IPS-18c (cell line): ENCODE results near the gene COPB2.

ENCODE experiments used
- H3K4me3 ChIP-seq: 2 replicates; pipeline ENCODE4 v1.7.0; 2013; ENCODE audit warnings: low read depth, mild to moderate bottlenecking, low read length, moderate library complexity; ENCODE audit not compliant: insufficient read depth
- H3K9me3 ChIP-seq: one replicate; pipeline ENCODE4 v1.6.1; 2013; ENCODE audit warnings: mild to moderate bottlenecking, low read length, moderate library complexity; ENCODE audit not compliant: control insufficient read depth, insufficient read depth

The COPB2 gene

DNA sequence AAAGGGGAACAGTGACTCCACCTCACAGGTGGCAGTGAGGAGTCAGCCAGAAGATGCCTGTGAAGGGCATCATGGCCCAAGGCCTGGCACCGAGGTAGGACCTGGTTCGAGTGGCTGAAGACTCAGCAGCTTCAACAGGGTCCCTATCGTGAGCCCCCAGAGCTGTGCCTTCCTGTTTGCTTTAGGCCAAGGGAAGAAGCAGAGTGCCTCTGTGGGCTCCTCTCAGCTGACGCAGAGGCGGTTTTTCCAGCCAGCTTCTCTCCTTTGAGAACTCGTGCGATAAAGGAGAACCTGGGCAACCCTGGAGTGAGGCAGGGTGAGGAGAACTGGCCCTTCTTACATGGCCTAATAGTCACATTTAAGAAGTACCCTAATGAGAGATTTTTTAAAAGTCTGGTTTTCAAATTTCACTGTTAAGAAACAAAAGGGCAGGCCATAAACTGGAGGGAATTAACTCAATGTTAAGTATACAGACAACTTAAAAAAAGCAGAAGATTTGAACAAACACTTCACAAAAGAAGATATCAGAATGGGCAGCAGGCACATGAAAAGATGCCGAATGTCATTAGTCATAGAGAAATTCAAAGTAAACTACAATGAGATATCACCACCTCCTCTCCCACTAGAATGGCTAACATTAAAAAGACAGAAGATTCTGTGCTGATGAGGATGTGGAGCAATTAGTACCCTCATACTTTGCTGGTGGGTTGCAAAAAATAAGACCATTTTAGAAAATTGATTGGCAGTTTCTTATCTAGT is 68.7 kb downstream of the COPB2 start:
- Histone ChIP-seq H3K9me3 (no peaks in the 10 kb centered on the region), H3K4me3 (no peak overlapping the region)

DNA sequence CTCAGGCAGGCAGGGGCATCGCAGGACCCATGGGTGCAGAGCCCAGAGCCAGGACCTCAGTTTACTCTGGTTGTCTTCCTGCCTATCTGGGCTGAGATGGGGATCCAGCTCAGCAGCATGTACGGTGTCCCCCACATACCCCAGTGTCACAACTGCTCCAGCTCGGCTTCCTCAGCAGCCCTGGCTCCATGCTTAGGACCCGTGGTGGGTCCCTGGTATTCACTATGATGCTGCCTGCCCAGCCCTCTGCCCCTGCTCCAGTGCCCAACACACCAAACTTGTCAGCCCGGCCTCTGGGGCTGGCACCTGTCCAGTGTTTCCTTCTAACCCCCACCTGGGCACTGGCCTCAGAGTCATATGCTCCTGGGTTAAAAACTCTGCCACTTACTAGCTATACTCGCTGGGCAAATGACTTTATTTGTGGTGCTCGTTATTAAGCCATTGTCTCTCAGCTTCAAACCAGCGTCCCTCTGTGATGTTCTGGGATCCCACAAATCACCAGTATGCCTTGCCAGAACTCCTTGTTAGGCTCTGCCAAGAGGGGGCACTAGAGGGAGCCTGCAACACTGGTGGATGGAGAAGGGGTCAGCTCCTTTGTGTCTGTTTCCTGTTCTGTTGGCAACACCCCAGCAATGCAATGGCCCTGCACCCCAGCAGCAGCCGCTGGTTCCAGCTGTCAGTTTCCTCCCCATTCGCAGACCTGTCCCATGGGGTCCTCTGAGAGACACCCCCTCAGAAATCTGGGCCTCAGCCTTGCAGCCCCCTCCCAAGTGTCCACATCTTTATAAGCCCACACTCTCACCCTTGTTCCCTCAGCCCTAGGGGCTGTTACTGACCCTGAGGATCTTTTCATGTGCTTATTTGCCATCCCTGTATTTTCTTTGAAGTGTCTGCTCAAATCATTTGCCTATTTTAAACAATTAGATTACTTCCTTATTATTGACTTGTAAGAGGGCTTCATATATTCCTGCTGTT is 69.7 kb downstream of the COPB2 start:
- no peak overlapping the region for H3K4me3 ChIP-seq
- no peaks in the 10 kb centered on the region for H3K9me3 ChIP-seq

DNA sequence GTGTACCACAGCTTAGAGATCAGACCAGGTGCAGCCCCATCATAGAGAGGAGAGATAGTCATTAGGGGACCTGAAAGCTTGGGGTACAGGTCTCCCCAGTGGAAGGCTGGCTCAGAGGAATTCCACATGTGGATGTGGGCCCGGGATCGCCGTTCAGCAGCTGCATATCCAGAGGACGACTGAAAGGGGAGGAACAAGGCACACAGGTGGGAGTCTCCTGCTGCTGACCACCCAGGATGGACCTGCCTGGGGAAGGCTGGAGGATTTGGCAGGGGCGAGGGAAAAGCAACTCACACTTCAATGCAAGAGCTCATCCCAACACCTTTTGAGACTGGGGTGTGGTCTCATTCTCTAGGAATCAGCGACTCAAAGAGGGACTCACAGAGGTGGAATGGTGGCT is 70.6 kb downstream of the COPB2 start:
- Histone ChIP-seq H3K4me3 (no peak overlapping the region), H3K9me3 (no peaks in the 10 kb centered on the region)

DNA sequence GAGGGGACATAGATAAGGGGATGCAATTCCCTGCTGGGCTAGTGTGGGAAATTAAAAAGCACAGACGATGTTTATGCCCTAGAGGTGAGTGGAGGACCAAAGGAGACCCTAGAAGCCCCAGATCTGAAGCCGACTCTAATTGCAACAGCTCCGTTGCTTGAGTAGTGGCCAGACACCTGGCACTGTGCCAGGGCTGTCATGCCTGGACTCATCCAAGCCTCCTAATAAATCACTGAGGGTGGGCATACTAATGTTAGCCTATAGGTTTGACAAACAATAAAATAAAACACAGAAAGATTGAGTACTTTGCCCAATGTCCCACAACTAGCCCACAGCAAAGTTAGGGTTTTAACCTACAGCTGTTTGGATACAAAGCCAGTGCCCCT is 71.0 kb downstream of the COPB2 start:
- no peaks in the 10 kb centered on the region for H3K9me3 ChIP-seq

DNA sequence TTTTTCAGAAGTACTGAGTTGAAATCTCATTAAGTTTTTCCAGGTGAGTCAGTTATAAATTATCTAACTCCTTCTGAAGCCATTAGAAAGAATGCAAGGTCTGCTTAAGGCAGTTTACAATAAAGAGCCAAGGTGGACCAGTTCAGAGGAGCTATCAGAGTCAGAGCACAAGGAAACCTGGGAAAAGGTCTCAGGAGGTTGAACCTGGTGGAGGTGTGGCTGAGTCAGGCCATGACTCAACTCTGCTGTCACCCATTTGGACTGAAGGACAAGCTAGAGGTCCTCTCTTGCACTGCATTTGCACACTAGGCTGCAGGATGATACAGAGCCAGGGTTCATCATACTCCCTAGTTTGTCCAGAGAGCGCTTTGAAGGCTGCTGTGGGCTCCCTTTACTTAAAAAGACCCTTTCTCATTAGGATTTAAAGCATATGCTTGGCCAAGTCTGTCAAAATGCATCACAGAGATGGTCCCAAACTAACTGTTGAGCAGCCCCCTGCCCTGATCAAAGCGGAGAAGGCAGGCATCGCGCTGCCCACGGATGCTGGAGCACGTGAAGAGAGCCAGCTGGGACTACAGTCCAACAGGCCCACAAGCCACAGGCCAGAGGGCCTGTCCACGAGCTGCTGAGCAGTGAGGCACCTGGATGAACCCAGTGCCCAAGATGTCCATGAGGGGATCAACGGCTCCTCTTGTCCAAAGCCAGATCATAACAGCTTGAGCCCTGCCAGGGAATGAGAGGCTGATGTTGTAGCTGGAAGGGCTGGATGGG is 71.6 kb downstream of the COPB2 start:
- no peaks in the 10 kb centered on the region for H3K9me3 ChIP-seq
- H3K4me3 ChIP-seq, result no peak overlapping the region

More for the DNA sequence above, 71.0 kb downstream of the COPB2 start:
- no peak overlapping the region for H3K4me3 ChIP-seq

DNA sequence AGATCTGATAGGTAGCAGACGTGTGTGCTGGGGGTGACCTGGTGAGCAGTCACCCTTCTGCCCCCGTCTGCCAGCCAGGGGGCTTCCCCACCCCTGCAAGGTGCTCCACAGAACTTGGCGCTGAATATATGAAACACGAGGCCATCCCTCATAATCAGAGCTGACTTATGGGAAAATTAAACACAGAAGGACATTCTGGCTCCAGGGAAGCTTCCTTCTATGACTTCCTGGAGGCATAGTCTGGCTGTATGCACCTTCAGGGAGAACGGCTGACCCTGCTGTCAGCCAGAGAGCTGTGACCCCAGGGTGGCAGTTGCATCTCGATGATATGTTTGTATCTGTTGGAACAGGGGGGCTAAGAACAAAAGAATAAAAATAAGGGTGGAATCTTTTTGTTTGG is 72.2 kb downstream of the COPB2 start:
- H3K4me3 ChIP-seq, result no peak overlapping the region
- H3K9me3 ChIP-seq, result no peaks in the 10 kb centered on the region

DNA sequence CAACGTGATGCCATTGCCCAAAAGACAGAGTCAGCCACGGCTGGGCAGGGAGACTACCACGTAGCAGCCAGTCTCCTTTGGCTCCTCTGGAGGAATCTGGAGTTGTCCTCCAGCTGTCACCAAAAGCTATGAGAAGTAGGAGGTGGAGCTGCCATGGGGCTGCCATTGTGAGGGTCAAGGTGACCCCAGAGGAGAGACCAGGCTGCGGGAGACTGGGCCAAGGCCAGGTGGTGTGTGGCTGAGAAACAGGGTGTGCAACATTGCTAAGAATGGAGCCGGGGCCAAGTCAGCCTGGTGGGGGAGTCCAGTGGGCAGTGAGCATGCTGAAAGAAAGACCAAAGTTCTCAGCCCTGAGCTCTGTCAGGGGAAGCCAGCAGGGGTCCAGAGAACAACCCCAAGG is 75.5 kb downstream of the COPB2 start:
- Histone ChIP-seq H3K9me3 (no peaks in the 10 kb centered on the region), H3K4me3 (no peak overlapping the region)

DNA sequence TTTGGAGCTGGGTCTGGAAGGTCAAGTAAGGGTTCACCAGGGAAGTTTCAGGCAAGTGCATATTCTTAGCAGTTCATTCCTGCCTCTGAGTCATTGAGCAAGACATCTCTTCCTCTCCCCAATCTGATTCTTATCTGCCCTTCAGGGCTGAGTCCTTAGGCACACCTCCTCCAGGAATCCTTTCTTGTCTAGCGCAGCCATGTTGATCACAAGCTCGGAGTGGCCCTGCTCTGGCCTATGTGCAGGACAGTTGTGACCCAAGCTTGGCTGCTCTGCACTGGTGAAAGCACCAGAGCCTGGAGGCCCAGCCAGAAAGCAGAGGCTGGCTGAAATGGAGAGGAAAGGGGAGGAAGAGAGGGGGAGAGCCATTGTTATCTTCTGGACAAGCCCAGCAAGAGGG is 76.5 kb downstream of the COPB2 start:
- Histone ChIP-seq H3K9me3 (no peaks in the 10 kb centered on the region), H3K4me3 (no peak overlapping the region)

DNA sequence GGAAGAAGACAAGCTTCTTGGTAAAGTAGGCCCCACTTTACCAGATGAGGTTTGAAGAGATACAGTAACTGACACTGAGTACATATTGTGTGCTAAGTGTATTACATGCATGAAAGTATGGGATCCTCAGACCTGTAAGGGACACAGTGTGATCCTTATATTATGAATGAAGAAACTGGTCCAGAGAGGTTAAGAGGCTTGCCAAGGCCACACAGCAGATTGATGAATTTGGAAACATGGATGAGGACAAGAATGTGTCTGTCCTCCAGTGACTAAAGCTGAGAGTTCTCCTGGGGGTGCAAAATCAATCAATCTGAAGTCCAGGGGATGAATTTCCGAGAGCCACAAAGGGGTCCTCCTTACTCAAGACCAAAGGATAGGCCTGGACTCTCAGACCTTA is 77.0 kb downstream of the COPB2 start:
- H3K4me3 ChIP-seq, result no peak overlapping the region

DNA sequence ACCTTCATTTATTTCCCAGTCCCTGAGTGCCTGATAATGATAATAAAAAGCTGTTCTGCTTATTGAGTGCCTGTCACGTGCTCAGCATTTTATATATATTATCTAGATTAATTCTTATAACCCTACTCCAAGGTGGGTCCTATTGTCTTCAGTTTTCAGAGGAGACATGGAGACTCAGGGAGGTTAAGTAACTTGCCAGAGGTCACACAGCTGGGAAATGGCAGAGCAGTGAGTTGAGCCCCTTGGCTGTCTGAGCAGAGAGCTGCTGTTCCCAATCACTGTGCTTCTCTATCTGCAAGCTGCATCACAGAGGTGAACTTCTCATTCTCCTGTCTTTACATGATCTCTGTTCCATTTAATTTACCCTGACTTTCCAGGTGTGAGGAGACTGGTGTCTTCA is 77.9 kb downstream of the COPB2 start:
- Histone ChIP-seq H3K9me3 (no peaks in the 10 kb centered on the region), H3K4me3 (no peak overlapping the region)

More for the DNA sequence above, 77.0 kb downstream of the COPB2 start:
- no peaks in the 10 kb centered on the region for H3K9me3 ChIP-seq

DNA sequence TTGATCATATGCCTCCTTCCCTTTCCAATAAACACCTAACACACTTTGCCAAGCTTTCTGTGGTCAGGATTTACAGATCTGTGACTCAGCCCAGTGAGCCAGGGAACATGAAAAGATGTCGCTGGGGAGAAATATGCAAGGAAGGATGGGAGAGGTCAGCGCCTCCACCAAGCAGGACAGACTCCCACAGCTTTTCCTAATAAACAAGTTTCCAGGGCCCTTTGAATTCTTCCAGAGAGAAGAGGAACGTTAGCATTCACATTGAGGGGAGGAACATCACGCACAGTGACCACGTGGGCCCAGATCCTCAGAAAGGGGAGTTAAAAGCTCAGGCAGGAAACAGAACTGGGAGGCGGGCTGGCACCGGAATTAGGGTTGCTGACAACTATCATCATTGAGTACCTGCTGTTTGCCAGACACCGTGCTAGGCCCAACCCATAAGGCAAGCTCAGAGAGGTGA is 78.9 kb downstream of the COPB2 start:
- Histone ChIP-seq H3K4me3 (no peak overlapping the region), H3K9me3 (no peaks in the 10 kb centered on the region)

DNA sequence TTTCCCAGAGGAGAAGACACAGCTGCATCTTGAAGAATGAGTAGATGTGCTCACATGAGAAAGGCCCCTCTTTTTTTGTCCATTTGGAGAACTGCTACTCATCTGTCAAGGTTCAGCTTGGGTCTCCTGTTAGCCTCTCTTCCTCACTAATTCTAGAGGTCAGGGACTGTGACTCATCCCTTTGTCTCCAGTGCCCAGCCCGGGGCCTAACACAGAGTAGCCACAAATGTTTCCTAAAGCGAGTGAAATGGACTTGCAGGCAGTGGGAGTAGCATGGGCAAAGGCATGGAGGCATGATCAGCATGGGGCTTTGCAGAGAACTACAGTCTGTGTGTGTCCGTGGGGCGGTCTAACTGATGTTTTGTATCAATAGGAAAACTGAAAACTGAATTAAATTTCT is 79.6 kb downstream of the COPB2 start:
- no peaks in the 10 kb centered on the region for H3K9me3 ChIP-seq
- no peak overlapping the region for H3K4me3 ChIP-seq

DNA sequence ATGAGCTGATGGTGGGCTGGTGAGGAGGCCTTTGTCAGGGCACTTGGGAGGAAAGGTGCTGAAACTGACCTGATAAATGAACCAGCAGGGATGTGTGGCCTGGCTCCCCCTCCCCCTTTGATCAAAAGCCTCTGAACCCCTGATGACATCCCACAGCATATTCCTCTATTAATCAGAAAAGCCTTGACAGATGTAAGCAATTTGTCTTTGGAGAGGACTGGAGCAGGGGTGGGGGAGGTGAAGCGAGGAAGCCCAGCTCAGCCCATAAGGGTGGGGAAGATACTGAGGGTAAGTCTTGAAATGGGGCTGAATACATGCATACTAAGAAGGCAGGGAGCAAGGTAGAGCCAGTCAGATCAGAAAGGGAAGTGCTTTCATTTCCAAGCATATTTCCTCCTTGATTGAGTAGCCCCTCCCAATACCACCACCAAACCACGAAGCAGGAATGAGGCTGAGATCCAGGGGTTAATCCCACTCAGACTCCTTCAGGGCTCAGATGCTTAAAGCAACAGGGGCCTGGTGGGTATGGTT is 80.3 kb downstream of the COPB2 start:
- no peaks in the 10 kb centered on the region for H3K9me3 ChIP-seq

DNA sequence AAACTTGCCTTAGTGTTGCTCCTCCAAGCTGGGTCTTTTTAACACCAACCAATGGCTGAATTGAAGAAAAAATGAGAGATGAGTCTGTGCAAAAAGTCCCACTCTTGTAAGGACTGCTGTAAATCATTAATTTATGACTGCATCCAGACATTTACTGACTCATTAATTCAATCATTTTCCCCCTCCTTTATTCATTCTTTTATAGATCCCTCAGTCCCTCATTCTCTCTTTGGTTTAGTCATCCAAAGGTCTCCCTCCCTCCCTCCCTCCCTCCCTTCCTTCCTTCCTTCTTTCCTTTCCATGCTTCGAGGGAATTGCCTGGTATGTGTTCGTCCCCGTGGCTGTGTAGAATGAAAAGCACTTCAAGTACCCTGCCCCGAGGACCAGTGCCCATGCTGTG is 80.9 kb downstream of the COPB2 start:
- Histone ChIP-seq H3K9me3 (no peaks in the 10 kb centered on the region), H3K4me3 (no peak overlapping the region)

More for the DNA sequence above, 80.3 kb downstream of the COPB2 start:
- H3K4me3 ChIP-seq, result no peak overlapping the region

DNA sequence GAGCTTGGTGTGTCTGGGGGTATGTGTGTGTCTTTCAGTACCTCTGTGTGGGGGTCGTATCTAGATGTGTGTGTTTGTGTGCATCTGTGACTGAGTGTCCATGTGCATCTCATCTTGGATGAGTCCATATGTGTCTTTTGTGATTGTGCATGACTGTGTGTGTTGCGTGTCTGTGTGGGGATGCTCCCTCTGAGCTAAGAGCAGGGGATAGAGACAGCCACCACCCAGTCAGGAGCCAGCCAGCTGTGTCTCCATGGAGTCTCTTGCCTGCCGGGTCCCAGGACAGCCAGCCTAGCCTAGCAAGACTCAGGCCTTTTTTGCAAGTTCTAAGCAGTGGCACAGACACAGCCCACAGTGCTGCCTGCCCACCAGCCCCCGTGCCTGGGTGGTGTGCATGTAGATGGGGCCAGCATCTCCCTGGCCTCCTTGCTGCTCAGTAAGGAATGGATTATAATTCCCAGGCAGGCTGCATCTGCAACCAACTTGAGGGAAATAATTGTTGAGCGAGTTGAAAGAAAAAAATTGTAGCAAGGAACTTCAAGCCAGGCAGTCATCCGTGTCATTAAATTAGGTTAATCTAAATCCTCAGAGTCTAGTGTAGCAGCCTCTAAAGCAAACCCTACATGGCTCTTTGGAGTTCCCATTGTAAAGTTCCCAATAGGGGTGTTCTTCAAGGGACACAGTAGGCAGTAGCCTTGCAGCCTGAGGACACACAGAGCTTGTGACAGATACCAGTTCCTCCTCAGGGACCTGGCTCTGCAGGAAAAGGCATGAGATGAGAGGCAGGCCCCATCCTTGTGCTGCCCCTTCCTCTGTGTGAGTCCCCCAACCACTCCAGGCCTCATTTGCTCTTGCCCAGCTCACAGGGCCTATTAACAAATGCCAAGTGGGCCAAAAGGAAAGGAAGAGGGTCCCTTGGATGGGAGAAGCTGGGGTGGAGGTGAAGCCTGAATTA is 81.6 kb downstream of the COPB2 start:
- Histone ChIP-seq H3K4me3 (no peak overlapping the region), H3K9me3 (no peaks in the 10 kb centered on the region)
